BJ (cell line): ENCODE measurements around the gene ALDOB. TPM values are rescaled to one million over a fixed set of nuclear protein-coding genes. Genes with fewer than 3 reads are reported as not detected.

ENCODE experiments used
- CTCF ChIA-PET: fragments of 350-600 bp; formaldehyde crosslinking; extraction: SDS; loops from one replicate; lab custom pipeline; 2021; ENCODE audit warnings: antibody characterized with exemption, inconsistent platforms; lab: Yijun Ruan, JAX
- POLR2A ChIA-PET: fragments of 300-600 bp; sonication (Branson Sonifier 250); formaldehyde crosslinking; extraction: SDS; loops from one replicate; lab custom pipeline; 2021; ENCODE audit warnings: antibody characterized with exemption; lab: Charles Lee
- DNase-seq: peaks from one replicate; pipeline ENCODE4 v3.0.0-alpha.2; 2011; ENCODE audit warnings: low read depth
- H3K27me3 ChIP-seq: 2 replicates; pipeline ENCODE4 v1.6.0; 2011; ENCODE audit warnings: low read length; ENCODE audit not compliant: control insufficient read depth, insufficient read depth
- H3K36me3 ChIP-seq: 2 replicates; pipeline ENCODE4 v1.5.1; 2011; ENCODE audit warnings: low read length; ENCODE audit not compliant: control insufficient read depth, insufficient read depth
- H3K4me3 ChIP-seq: 2 replicates; pipeline ENCODE4 v1.5.1; 2011; ENCODE audit warnings: low read depth, mild to moderate bottlenecking, control low read depth, low read length
- CTCF ChIP-seq: IDR thresholded peaks from 2 replicates; pipeline ENCODE4 v1.5.1; 2011; ENCODE audit warnings: low read depth, mild to moderate bottlenecking, control low read depth, inconsistent platforms, low read length, moderate library complexity; ENCODE audit not compliant: insufficient read depth
- polyA plus RNA-seq: library from polyadenylated mRNA; depleted of rRNA; stranded (reverse); fragments of >200 nt; gene quantifications from 2 replicates; pipeline ENCODE4 v1.2.3, GENCODE V29; 2011

The ALDOB gene
- polyA plus RNA-seq, 1 experiment, result not detected

- POLR2A ChIA-PET, result no interaction called here
- CTCF ChIA-PET, result no interaction called here
These were observed 18.2 kb downstream of the ALDOB start for GRCh38 chr9:101417389-101417788.

GRCh38 chr9:101415578-101415977 is 20.0 kb downstream of the ALDOB start:
- CTCF ChIA-PET, result no interaction called here
- POLR2A ChIA-PET, result no interaction called here
- H3K4me3 ChIP-seq, result no peak overlapping the region
- no peaks in the 10 kb centered on the region for H3K27me3 ChIP-seq
- no peak for TF ChIP-seq CTCF
- no peak for DNase-seq
- no peaks in the 10 kb centered on the region for H3K36me3 ChIP-seq

More at GRCh38 chr9:101417389-101417788, 18.2 kb downstream of the ALDOB start:
- TF ChIP-seq CTCF, result no peak
- Histone ChIP-seq H3K27me3 (no peaks in the 10 kb centered on the region), H3K36me3 (no peaks in the 10 kb centered on the region), H3K4me3 (no peak overlapping the region)
- no peak for DNase-seq

GRCh38 chr9:101414839-101415238 is 20.7 kb downstream of the ALDOB start:
- Histone ChIP-seq H3K27me3 (no peaks in the 10 kb centered on the region), H3K4me3 (no peak overlapping the region), H3K36me3 (no peaks in the 10 kb centered on the region)
- no peak for TF ChIP-seq CTCF
- POLR2A ChIA-PET, result no interaction called here
- CTCF ChIA-PET, result no interaction called here
- no peak for DNase-seq

- no peak overlapping the region for H3K4me3 ChIP-seq
- no peaks in the 10 kb centered on the region for H3K27me3 ChIP-seq
- no peak for DNase-seq
- ChIA-PET CTCF (interaction anchor here (0.6 kb wide), 1 partner anchor 157 kb away, joined by 3 read pairs; no protein-coding TSS in a partner anchor), POLR2A (no interaction called here)
- peaks cover 11% of the 10 kb centered on the region for H3K36me3 ChIP-seq
- TF ChIP-seq CTCF, result no peak
These were observed 26.5 kb downstream of the ALDOB start for GRCh38 chr9:101409079-101409477.

GRCh38 chr9:101408374-101409078 is 27.0 kb downstream of the ALDOB start:
- no peaks in the 10 kb centered on the region for H3K27me3 ChIP-seq
- no peak for TF ChIP-seq CTCF
- DNase-seq, result no peak
- CTCF ChIA-PET, result interaction anchor here (0.6 kb wide), 2 partner anchors 26 to 158 kb away, joined by 3 read pairs; no protein-coding TSS in a partner anchor
- H3K4me3 ChIP-seq, result no peak overlapping the region
- POLR2A ChIA-PET, result no interaction called here
- peaks cover 11% of the 10 kb centered on the region for H3K36me3 ChIP-seq
